Astrocyte (in vitro differentiated cells and primary cell): Measurements from ENCODE around the gene INO80. TPM values are rescaled to one million over a fixed set of nuclear protein-coding genes. Genes with fewer than 3 reads are reported as not detected.
A peak's percentile ranks its signal among the peaks of the same experiment; 100 is the strongest.

Experiments used
- DNase-seq: peaks from one replicate; pipeline ENCODE4 v3.0.0-alpha.2; 2010; ENCODE audit warnings: low read depth
- FAIRE-seq: peaks from 2 replicates; lab custom pipeline; 2011; peaks lifted over from hg19 to GRCh38; lab: Jason Lieb, UNC
- H2AFZ ChIP-seq: 2 replicates; pipeline ENCODE4 v1.6.0; 2012; ENCODE audit warnings: low read depth, low read length, inconsistent platforms
- H3K27ac ChIP-seq: 2 replicates; pipeline ENCODE4 v1.5.1; 2011; ENCODE audit warnings: low read depth, low read length, inconsistent platforms
- H3K27me3 ChIP-seq: 2 replicates; pipeline ENCODE4 v1.6.0; 2011; ENCODE audit warnings: low read length, inconsistent platforms; ENCODE audit not compliant: insufficient read depth
- H3K36me3 ChIP-seq: 2 replicates; pipeline ENCODE4 v1.5.1; 2011; ENCODE audit warnings: low read length, inconsistent platforms; ENCODE audit not compliant: insufficient read depth
- H3K4me1 ChIP-seq: 2 replicates; pipeline ENCODE4 v1.5.1; 2011; ENCODE audit warnings: low read length, inconsistent platforms; ENCODE audit not compliant: insufficient read depth
- H3K4me2 ChIP-seq: 2 replicates; pipeline ENCODE4 v1.6.0; 2012; ENCODE audit warnings: low read length, inconsistent platforms
- H3K4me3 ChIP-seq: 2 replicates; pipeline ENCODE4 v1.5.1; 2011; ENCODE audit warnings: low read depth, mild to moderate bottlenecking, low read length, inconsistent platforms; ENCODE audit not compliant: insufficient read depth
- H3K79me2 ChIP-seq: 2 replicates; pipeline ENCODE4 v1.6.0; 2012; ENCODE audit warnings: mild to moderate bottlenecking, low read length, inconsistent platforms; ENCODE audit not compliant: insufficient read depth
- H3K9ac ChIP-seq: 2 replicates; pipeline ENCODE4 v1.6.0; 2012; ENCODE audit warnings: mild to moderate bottlenecking, low read length, inconsistent platforms
- H3K9me3 ChIP-seq: 2 replicates; pipeline ENCODE4 v1.5.1; 2012; ENCODE audit warnings: low read depth, mild to moderate bottlenecking, low read length, inconsistent platforms; ENCODE audit not compliant: insufficient read depth
- H4K20me1 ChIP-seq: 2 replicates; pipeline ENCODE4 v1.6.0; 2012; ENCODE audit warnings: low read length, inconsistent platforms; ENCODE audit not compliant: insufficient read depth
- H3K27ac Mint-ChIP-seq: one replicate; pipeline ENCODE4 v1.8.0; 2021; ENCODE audit warnings: mild to moderate bottlenecking, mixed read lengths; ENCODE audit not compliant: unreplicated experiment
- H3K27me3 Mint-ChIP-seq: one replicate; pipeline ENCODE4 v1.8.0; 2021; ENCODE audit warnings: low read depth, mixed read lengths; ENCODE audit not compliant: unreplicated experiment
- H3K36me3 Mint-ChIP-seq: one replicate; pipeline ENCODE4 v1.8.0; 2021; ENCODE audit warnings: low read depth, mixed read lengths; ENCODE audit not compliant: unreplicated experiment
- H3K4me1 Mint-ChIP-seq: one replicate; pipeline ENCODE4 v1.8.0; 2021; ENCODE audit warnings: low read depth, mixed read lengths; ENCODE audit not compliant: unreplicated experiment
- H3K4me3 Mint-ChIP-seq: one replicate; pipeline ENCODE4 v1.8.0; 2021; ENCODE audit warnings: mild to moderate bottlenecking, moderate library complexity, mixed read lengths; ENCODE audit not compliant: unreplicated experiment
- H3K9me3 Mint-ChIP-seq: one replicate; pipeline ENCODE4 v1.8.0; 2021; ENCODE audit warnings: mild to moderate bottlenecking, mixed read lengths; ENCODE audit not compliant: unreplicated experiment
- EZH2 ChIP-seq: IDR thresholded peaks from 2 replicates; pipeline ENCODE4 v1.6.1; 2012; ENCODE audit warnings: mild to moderate bottlenecking, low read length, inconsistent platforms; ENCODE audit not compliant: insufficient read depth
- total RNA-seq: library from RNA; stranded (reverse); gene quantifications from 2 replicates; pipeline ENCODE4 v1.2.1, GENCODE V29; 2021
- TF ChIP-seq, protein P1 (sequence below): IDR thresholded peaks from 2 replicates; pipeline ENCODE4 v1.5.1; 2011; ENCODE audit warnings: low read depth, mild to moderate bottlenecking, inconsistent platforms, low read length, moderate library complexity; ENCODE audit not compliant: insufficient read depth

The INO80 gene
- total RNA-seq, 1 donor from 2014 or later: 17.3 TPM

- peaks cover 7% of the 10 kb centered on the region for H4K20me1 ChIP-seq
- H3K4me1 Mint-ChIP-seq: peaks cover 7% of the 10 kb centered on the region
- TF ChIP-seq, protein P1, sequence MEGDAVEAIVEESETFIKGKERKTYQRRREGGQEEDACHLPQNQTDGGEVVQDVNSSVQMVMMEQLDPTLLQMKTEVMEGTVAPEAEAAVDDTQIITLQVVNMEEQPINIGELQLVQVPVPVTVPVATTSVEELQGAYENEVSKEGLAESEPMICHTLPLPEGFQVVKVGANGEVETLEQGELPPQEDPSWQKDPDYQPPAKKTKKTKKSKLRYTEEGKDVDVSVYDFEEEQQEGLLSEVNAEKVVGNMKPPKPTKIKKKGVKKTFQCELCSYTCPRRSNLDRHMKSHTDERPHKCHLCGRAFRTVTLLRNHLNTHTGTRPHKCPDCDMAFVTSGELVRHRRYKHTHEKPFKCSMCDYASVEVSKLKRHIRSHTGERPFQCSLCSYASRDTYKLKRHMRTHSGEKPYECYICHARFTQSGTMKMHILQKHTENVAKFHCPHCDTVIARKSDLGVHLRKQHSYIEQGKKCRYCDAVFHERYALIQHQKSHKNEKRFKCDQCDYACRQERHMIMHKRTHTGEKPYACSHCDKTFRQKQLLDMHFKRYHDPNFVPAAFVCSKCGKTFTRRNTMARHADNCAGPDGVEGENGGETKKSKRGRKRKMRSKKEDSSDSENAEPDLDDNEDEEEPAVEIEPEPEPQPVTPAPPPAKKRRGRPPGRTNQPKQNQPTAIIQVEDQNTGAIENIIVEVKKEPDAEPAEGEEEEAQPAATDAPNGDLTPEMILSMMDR: no peak
- TF ChIP-seq EZH2: no peak
- no peak overlapping the region for H2AFZ ChIP-seq
- H3K9me3 Mint-ChIP-seq: no peaks in the 10 kb centered on the region
- H3K4me3 Mint-ChIP-seq: no peak overlapping the region
- no peak overlapping the region for H3K27ac Mint-ChIP-seq
- no peak overlapping the region for H3K4me3 ChIP-seq
- H3K9ac ChIP-seq: no peak overlapping the region
- H3K4me2 ChIP-seq: no peak overlapping the region
- DNase-seq (no peak), FAIRE-seq (no peak)
- peaks cover 36% of the 10 kb centered on the region for H3K27me3 ChIP-seq
- no peaks in the 10 kb centered on the region for H3K36me3 ChIP-seq
- H3K79me2 ChIP-seq: no peaks in the 10 kb centered on the region
- H3K36me3 Mint-ChIP-seq: peaks cover 3% of the 10 kb centered on the region
- H3K27me3 Mint-ChIP-seq: peaks cover 73% of the 10 kb centered on the region
- H3K9me3 ChIP-seq: no peaks in the 10 kb centered on the region
- no peak overlapping the region for H3K27ac ChIP-seq
- peaks cover 10% of the 10 kb centered on the region for H3K4me1 ChIP-seq
Measured at GRCh38 chr15:40932156-40932555, 183.9 kb downstream of the INO80 start.

DNA sequence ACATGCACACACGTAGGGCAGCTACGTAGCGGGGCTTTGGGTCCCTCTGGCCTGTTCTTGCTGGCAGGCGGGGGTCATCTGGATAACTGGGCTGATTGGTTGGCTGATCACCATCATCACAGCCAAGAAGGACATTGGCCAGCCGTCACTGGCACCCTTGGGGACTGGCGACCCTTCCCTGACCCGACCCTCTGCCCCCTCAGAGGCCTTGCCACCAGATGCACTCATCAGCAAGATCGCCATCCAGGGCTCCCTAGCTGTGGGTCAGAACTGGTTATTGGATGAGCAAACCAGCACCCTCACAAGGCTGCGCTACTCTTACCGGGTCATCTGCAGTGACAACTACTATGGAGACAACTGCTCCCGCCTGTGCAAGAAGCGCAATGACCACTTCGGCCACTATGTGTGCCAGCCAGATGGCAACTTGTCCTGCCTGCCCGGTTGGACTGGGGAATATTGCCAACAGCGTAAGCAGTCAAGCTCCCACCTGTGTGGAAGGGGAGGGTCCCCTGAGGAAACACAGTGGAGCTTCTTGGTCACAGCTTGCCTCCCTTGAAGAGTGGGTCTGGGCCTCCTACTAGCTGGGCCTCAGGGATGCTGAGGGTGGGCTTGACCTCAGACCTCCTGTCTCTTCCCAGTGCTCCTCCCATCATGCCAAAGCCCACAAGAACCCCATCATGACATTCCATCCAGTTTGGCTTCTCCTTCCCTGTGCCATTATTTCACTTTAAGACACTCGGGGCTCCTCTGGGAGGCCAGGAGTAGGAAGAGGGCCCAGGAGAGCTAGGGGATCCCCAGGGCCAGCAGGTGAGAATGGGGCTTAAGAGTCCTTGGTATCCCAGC is 184.6 kb downstream of the INO80 start:
- Histone ChIP-seq H3K4me2 (no peak overlapping the region), H3K36me3 (no peaks in the 10 kb centered on the region), H3K4me3 (no peak overlapping the region), H3K79me2 (no peaks in the 10 kb centered on the region), H3K9me3 (no peaks in the 10 kb centered on the region), H3K4me1 (peaks cover 13% of the 10 kb centered on the region), H4K20me1 (peaks cover 10% of the 10 kb centered on the region), H3K27me3 (peaks cover 43% of the 10 kb centered on the region), H3K9ac (no peak overlapping the region), H2AFZ (no peak overlapping the region), H3K27ac (no peak overlapping the region)
- Mint-ChIP-seq H3K27me3 (peaks cover 76% of the 10 kb centered on the region), H3K27ac (no peak overlapping the region), H3K9me3 (no peaks in the 10 kb centered on the region), H3K4me1 (peaks cover 10% of the 10 kb centered on the region), H3K4me3 (no peak overlapping the region), H3K36me3 (peaks cover 5% of the 10 kb centered on the region)
- FAIRE-seq (no peak), DNase-seq (no peak)
- TF ChIP-seq, protein P1: no peak
- peak; percentile 13 for TF ChIP-seq EZH2
